Measurements from ENCODE around the gene SMIM1. TPM values are rescaled to one million over a fixed set of nuclear protein-coding genes. Genes with fewer than 3 reads are reported as not detected.

Gene SMIM1
- total RNA-seq, 1 experiment from 2014 or later, result 2.7 TPM

- TF ChIP-seq CTCF (IDR thresholded peaks at IDR 0.05; ENCODE audit: unreplicated experiment), result no peak
- H3K27me3 Mint-ChIP-seq (ENCODE audit: unreplicated experiment), result peaks cover 1% of the 10 kb centered on the region
- no peak overlapping the region for H3K27ac Mint-ChIP-seq (ENCODE audit: unreplicated experiment)
- no peak for DNase-seq
- no TSS peak for BruUV-seq (replicated peaks)
- H3K36me3 Mint-ChIP-seq (ENCODE audit: insufficient read depth, unreplicated experiment), result peaks cover 6% of the 10 kb centered on the region
- no peaks in the 10 kb centered on the region for H3K9me3 Mint-ChIP-seq (ENCODE audit: low read depth, unreplicated experiment)
- intact Hi-C loops (cut with micrococcal nuclease; ENCODE audit: unreplicated experiment), result no loop called here
- CTCF ChIA-PET, result no interaction called here
- H3K4me1 Mint-ChIP-seq (ENCODE audit: low read depth, unreplicated experiment), result peaks cover 8% of the 10 kb centered on the region
- no peak overlapping the region for H3K4me3 Mint-ChIP-seq (ENCODE audit: low read depth, unreplicated experiment)
These were observed 27.9 kb upstream of the SMIM1 start for GRCh38 chr1:3744646-3745045.

- no peak for DNase-seq
- H3K36me3 Mint-ChIP-seq (ENCODE audit: insufficient read depth, unreplicated experiment), result peaks cover 6% of the 10 kb centered on the region
- BruUV-seq (replicated peaks), result no TSS peak
- intact Hi-C loops (cut with micrococcal nuclease; ENCODE audit: unreplicated experiment), result no loop called here
- no peak overlapping the region for H3K4me3 Mint-ChIP-seq (ENCODE audit: low read depth, unreplicated experiment)
- peaks cover 8% of the 10 kb centered on the region for H3K4me1 Mint-ChIP-seq (ENCODE audit: low read depth, unreplicated experiment)
- CTCF ChIA-PET, result no interaction called here
- H3K27me3 Mint-ChIP-seq (ENCODE audit: unreplicated experiment), result peaks cover 5% of the 10 kb centered on the region
- no peak for TF ChIP-seq CTCF (IDR thresholded peaks at IDR 0.05; ENCODE audit: unreplicated experiment)
- H3K9me3 Mint-ChIP-seq (ENCODE audit: low read depth, unreplicated experiment), result no peaks in the 10 kb centered on the region
- no peak overlapping the region for H3K27ac Mint-ChIP-seq (ENCODE audit: unreplicated experiment)
These were observed 27.5 kb upstream of the SMIM1 start for GRCh38 chr1:3745071-3745470.

GRCh38 chr1:3745590-3746381 is 26.8 kb upstream of the SMIM1 start:
- intact Hi-C loops (cut with micrococcal nuclease; ENCODE audit: unreplicated experiment), result no loop called here
- Mint-ChIP-seq H3K4me3 (ENCODE audit: low read depth, unreplicated experiment) (peak overlapping the region; percentile 24), H3K27me3 (ENCODE audit: unreplicated experiment) (peaks cover 13% of the 10 kb centered on the region), H3K9me3 (ENCODE audit: low read depth, unreplicated experiment) (no peaks in the 10 kb centered on the region), H3K4me1 (ENCODE audit: low read depth, unreplicated experiment) (peaks cover 8% of the 10 kb centered on the region), H3K36me3 (ENCODE audit: insufficient read depth, unreplicated experiment) (peaks cover 6% of the 10 kb centered on the region), H3K27ac (ENCODE audit: unreplicated experiment) (no peak overlapping the region)
- CTCF ChIA-PET, result no interaction called here
- no TSS peak for BruUV-seq (replicated peaks)
- TF ChIP-seq CTCF (IDR thresholded peaks at IDR 0.05; ENCODE audit: unreplicated experiment), result no peak
- DNase-seq, result no peak

GRCh38 chr1:3746389-3746829 is 26.1 kb upstream of the SMIM1 start:
- Mint-ChIP-seq H3K27ac (ENCODE audit: unreplicated experiment) (no peak overlapping the region), H3K27me3 (ENCODE audit: unreplicated experiment) (peaks cover 19% of the 10 kb centered on the region), H3K9me3 (ENCODE audit: low read depth, unreplicated experiment) (no peaks in the 10 kb centered on the region), H3K4me3 (ENCODE audit: low read depth, unreplicated experiment) (peak overlapping the region; percentile 24), H3K4me1 (ENCODE audit: low read depth, unreplicated experiment) (peaks cover 8% of the 10 kb centered on the region), H3K36me3 (ENCODE audit: insufficient read depth, unreplicated experiment) (peaks cover 6% of the 10 kb centered on the region)
- no peak for TF ChIP-seq CTCF (IDR thresholded peaks at IDR 0.05; ENCODE audit: unreplicated experiment)
- TSS peak; percentile 31 for BruUV-seq (replicated peaks)
- intact Hi-C loops (cut with micrococcal nuclease; ENCODE audit: unreplicated experiment), result no loop called here
- CTCF ChIA-PET, result no interaction called here
- no peak for DNase-seq
